NAMALWA (cell line): ENCODE data around the gene ITGA1.
"Not testable (repeated sequence)": the region's sequence is repeated elsewhere in the genome, so short reads cannot be mapped to it uniquely, and the experiment has no call there.

ENCODE experiments used
- DNase-seq: peaks from one replicate; pipeline ENCODE4 v3.0.0-alpha.2; 2015; ENCODE audit warnings: low spot score

ITGA1 gene

GRCh38 chr5:52956915-52957747 is 169.4 kb downstream of the ITGA1 start:
- no peak for DNase-seq

- DNase-seq, result no peak
These were observed 173.6 kb downstream of the ITGA1 start for GRCh38 chr5:52961274-52961681.

GRCh38 chr5:52963636-52964035 is 175.9 kb downstream of the ITGA1 start:
- no peak for DNase-seq

DNA sequence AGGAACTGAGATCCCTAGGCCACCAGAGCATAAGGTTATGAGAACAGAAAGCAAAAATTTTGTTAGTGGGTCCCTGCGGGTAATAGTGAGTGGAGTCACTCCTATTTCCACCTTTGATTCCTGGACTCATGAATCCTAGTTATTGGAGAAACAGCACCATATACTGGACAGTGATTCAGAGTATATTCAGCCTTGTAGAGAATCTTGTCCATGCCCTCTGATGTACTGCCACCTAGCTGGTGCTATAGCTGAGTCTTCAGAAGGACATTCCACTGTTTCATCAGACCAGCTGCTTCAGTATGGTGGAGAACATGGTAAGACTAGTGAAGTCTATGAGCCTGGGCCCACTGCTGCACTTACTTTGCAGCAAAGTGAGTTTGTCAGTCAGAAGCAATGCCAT is 176.4 kb downstream of the ITGA1 start:
- DNase-seq, result no peak

- not testable (repeated sequence) for DNase-seq
These were observed 188.4 kb downstream of the ITGA1 start for GRCh38 chr5:52976157-52976556.

DNA sequence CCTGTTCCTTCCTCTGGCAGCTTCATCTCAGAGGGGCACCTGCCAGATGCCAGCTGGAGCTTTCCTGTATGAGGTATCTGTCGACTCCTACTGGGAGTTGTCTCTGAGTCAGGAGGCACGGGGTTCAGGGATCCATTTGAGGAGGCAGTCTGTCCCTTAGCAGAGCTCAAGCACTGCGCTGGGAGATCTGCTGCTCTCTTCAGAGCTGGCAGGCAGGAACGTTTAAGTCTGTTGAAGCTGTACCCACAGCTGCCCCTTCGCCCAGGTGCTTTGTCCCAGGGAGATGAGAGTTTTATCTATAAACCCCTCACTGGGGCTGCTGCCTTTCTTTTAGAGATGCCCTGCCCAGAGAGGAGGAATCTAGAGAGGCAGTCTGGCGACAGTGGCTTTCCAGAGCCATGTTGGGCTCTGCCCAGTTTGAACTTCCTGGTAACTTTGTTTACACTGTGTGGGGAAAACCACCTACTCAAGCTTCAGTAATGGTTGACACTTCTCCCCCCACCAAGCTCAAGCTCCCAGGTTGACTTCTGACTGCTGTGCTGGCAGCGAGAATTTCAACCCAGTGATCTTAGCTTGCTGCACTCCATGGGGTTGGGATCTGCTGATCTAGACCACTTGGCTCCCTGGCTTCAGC is 189.7 kb downstream of the ITGA1 start:
- no peak for DNase-seq

- DNase-seq, result no peak
These were observed 193.8 kb downstream of the ITGA1 start for GRCh38 chr5:52981507-52981906.

- no peak for DNase-seq
These were observed 196.3 kb downstream of the ITGA1 start for GRCh38 chr5:52983731-52984636.

DNA sequence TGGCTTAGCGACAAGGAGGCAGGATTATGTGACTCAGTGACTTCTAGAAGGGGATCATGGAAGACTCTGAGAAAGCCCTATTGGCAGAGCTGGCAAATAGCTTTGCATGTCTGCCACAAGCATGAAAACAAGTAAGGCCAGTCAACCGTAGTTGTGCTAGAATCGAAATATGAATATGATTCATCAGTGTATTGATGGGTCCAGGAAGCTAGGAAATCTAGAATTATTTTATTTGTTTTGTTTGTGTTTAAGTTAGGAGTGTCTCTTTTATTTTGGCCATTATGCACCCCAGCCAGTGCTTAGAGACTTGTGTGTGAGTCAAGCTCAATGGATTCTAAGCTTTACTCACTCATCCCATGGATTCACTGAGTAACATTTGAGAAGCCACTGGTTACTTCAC is 197.6 kb downstream of the ITGA1 start:
- no peak for DNase-seq

- no peak for DNase-seq
These were observed 200.1 kb downstream of the ITGA1 start for GRCh38 chr5:52987711-52988331.

DNA sequence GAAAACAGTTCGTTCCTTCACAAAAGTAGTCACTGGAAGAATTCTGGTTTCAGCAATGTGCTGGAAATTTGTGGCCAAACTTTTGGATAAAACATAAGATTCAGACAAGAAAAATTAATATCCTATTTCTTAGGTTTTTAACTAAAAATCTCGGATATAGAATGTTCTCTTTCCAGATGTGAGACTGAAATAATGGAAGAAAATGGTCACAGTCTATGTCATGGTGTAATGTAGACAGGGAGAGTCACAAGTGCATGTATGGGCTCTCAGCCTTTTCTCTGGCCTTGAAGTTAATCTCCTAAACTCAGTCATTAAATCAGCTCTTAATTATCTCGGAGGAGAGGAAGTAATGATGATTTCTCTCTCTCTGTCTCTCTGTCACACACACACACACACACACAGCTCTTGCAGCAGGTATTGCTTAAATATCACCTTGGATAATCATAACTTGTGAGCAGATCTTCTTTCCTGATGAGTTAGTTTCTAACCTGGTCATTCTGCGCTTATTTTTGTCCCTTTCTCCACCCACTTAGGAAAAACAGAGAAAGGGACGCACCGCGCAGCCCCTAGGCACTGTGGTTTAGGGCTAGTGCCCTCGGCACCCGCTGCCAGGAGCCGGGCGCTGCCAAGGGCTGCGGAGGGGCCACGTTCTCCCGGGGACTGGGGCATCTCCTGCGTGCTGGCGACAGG is 200.8 kb downstream of the ITGA1 start:
- no peak for DNase-seq

- DNase-seq, result no peak
These were observed 201.5 kb downstream of the ITGA1 start, which contains the start of gene ITGA2 for GRCh38 chr5:52989025-52989780. TSS of gene ITGA2 (plus strand) at chr5:52989352. CDS start at chr5:52989469, 117 bp downstream.

GRCh38 chr5:52989781-52990527 is 202.2 kb downstream of the ITGA1 start:
- no peak for DNase-seq

DNA sequence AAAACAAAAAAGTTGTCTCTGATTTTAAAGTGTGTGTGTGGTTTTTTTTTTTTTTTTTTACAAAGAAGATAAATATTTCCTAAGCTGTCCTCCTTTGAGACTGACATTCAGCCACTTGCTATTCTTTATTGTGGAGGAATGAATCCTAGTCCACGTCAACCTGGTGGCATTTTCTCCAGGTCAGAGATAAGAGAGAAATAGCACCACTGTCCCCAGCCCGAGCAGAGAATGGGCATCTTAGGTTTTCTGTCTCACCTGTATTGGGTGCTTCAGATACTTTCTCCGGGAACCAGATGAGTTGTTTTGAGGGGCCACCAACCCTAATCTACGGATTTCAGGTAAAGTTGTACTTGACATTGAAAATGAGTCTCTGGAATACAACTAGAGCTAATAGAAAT is 202.8 kb downstream of the ITGA1 start:
- no peak for DNase-seq

- no peak for DNase-seq
These were observed 205.7 kb downstream of the ITGA1 start for GRCh38 chr5:52993367-52993766.

- no peak for DNase-seq
These were observed 206.6 kb downstream of the ITGA1 start for GRCh38 chr5:52994266-52994665.

DNA sequence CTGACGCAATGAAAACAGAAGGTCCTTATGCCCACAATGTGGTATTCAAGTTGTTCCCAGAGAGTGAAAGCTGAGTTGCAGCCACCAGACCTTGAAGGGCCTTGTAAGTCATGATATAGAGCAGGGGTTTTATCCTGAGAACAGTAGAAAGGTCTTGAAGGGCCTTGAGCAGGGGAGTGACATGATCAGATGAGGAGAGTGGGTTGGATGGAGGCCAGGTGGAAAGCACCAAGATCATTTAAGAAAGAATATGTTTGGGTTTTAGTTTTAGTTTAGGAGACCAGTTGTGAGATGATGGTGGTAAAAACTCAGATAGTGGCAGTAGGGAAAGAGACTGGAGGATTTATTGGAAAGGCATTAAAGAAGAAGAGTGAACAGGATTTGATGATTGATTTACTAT is 207.4 kb downstream of the ITGA1 start:
- no peak for DNase-seq

GRCh38 chr5:52995914-52996313 is 208.2 kb downstream of the ITGA1 start:
- DNase-seq, result no peak

- DNase-seq, result no peak
These were observed 209.3 kb downstream of the ITGA1 start for GRCh38 chr5:52996979-52997378.

- DNase-seq, result no peak
These were observed 209.7 kb downstream of the ITGA1 start for GRCh38 chr5:52997424-52997823.
